LNCAP (cell line): ENCODE data around the gene TM2D3.

Source experiments
- TF ChIP-seq, protein P1 (sequence below): fragments of 450-650 bp; IDR thresholded peaks from 2 replicates; pipeline ENCODE4 v1.5.1; 2017; ENCODE audit warnings: mild to moderate bottlenecking

TM2D3 gene

DNA sequence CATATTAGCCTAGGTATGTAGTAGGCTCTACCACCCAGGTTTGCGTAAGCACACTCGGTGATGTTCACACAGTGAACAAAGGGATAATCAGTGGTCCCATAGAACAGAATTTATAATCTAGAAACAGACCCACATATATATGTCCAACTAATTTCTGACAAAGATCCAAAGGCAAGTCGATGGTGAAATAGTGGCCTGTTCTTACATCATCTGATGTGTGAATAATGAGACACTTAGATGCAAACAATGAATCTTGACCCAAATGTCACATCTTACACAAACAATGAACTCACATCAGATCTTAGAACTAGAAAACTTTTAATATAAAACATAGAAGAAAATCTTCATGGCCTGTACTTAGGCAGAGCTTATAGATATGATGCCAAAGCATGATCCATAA is 17.6 kb upstream of the TM2D3 start:
- TF ChIP-seq, protein P1, sequence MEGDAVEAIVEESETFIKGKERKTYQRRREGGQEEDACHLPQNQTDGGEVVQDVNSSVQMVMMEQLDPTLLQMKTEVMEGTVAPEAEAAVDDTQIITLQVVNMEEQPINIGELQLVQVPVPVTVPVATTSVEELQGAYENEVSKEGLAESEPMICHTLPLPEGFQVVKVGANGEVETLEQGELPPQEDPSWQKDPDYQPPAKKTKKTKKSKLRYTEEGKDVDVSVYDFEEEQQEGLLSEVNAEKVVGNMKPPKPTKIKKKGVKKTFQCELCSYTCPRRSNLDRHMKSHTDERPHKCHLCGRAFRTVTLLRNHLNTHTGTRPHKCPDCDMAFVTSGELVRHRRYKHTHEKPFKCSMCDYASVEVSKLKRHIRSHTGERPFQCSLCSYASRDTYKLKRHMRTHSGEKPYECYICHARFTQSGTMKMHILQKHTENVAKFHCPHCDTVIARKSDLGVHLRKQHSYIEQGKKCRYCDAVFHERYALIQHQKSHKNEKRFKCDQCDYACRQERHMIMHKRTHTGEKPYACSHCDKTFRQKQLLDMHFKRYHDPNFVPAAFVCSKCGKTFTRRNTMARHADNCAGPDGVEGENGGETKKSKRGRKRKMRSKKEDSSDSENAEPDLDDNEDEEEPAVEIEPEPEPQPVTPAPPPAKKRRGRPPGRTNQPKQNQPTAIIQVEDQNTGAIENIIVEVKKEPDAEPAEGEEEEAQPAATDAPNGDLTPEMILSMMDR, result no peak

DNA sequence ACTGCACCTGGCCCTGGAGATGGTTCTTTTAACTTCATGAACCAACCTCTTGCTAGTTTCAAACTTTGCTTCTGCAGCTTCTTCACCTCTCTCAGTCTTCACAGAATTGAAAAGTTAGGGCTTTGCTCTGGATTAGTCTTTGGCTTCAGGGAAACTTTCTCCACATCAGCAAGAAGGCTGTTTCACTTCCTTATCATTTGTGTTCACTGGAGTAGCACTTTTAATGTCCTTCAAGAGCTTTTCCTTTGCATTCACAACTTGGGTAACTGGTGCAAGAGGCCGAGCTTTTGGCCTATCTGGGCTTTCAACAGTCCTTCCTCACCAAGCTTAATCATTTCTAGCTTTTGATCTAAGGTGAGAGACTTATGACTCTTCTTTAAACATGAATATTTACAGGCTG is 15.7 kb upstream of the TM2D3 start:
- TF ChIP-seq, protein P1, result no peak

DNA sequence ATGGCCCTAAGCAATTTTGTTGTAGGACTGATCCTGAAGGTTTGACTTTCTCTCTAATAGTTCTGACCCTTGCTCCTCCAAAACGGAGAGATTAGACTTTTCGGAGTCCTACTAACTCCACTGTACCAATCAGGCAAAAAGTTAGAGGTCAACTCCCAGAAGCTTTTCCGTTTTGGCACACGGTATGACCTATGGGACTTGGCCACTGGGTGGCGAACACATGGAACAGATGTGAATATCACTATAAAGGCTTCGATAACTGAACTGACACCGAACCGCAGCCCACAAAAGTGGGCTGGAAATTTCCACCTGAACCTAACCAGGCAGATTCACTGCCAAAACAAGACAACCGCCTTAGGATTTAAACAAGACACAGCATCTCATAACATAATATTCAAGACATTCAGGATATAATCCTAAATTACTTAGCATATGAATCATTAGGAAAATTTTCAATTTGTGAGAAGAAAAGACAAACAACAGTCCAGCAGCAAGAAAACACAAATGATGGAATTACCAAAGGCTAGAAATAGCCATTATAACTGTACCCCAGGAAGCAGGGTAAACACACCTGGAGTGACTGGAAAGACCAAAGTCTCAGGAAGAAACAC is 12.2 kb upstream of the TM2D3 start:
- TF ChIP-seq, protein P1, result peak; percentile 47; the same call in 1 of the 2 replicates

DNA sequence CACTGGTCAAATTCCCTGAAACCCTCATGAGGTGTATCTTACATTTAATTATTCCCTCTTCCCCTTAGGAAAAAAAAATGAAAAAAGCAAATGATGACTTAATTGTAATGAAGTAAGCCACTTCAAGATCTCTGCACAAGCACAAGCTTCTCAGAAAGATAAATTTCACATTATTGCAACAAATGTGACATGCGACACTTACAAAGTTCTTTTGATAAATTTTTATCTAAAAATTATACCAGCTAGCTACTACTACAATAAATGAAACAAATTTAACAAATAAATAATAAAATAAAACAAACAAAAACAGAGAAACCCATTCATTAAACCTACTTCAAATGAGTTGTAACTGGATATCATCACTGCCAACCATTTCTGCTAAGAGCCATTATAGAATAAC is 10.0 kb upstream of the TM2D3 start:
- TF ChIP-seq, protein P1, result no peak

DNA sequence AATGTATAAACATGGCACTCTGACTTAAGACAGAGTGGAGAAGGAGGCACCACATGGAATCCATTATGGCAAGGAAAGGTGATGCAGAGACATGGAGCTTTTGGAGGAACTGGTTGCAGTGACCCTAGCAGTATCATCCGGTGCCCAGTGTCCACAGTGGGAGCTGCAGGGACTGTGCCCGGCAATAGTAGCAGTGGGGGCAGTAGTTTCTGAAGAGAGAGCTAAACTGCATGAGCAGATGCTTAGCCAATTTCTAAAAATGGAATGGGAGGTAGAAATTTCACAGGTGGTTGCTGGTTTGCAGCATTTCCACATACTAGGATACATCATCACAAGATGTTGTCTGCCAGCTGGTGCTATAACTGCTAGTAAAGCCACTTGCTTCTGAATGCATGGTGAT is 7.8 kb upstream of the TM2D3 start:
- TF ChIP-seq, protein P1, result no peak

DNA sequence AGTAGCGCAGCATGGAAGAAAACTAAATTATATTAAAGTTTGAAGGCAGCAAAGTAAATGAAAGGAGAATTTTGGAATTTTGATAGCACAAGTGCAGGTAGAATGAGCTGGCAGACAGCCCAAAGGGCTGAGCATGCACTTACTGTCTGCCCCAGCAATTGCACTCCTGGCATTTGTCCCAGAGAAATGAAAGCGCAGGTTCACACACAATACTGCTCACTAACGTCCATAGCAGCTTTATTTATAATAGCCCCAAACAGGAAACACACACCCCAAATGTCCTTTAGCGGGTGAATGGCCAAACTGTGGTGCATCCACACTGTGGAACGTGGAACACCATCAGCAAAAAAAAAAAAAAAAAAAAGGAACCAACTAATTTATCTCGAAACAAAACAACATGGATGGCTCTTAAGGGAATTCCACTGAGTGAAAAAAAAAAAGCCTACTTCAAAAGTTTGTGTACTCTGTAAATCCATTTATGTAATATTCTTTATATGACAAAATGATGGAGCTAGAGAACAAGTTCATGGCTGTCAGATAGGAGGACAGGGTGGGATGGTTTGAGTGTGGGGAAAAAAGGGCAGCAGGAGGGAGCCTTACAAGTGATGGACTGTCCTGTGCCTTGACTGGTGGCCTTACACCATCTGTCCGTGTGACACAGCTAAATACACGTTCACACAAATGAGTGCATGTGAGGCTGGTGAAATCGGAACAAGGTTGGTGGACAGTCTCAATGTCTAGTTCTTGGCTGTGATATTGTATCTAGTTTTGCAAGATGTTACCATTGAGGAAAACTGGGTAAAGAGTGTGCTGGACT is 6.0 kb upstream of the TM2D3 start:
- TF ChIP-seq, protein P1, result no peak

DNA sequence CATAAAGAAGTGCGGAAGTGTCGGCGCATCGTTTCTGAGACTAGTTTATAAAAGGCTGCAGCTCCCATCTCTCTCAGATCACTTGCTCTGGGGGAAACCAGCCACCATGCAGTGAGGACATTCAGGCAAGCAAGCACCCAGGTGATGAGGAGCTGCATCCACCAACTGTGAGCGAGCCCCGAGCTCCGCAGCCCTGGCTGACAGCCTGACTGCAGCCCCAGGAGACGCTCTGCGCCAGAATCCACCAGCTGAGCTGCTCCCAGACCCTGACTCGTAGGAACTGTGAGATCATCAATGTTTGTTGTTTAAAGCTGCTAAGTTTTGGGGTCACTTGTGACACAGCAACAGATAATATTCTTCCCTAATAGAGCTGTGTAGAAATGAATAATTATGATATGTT is 5.0 kb upstream of the TM2D3 start:
- TF ChIP-seq, protein P1, result no peak
